Endothelial cell of umbilical vein (primary cell): Measurements from ENCODE around the gene PFDN1. TPM values are rescaled to one million over a fixed set of nuclear protein-coding genes. Genes with fewer than 3 reads are reported as not detected.

ENCODE experiments used
- BruUV-seq: library from RNA; stranded (reverse); fragments of 400-500 nt; replicated peaks from 2 replicates; lab custom pipeline; 2021; lab: Mats Ljungman, UMichigan
- CTCF ChIA-PET: fragments of 300-600, 350-600 bp; sonication (Branson Sonifier 250); formaldehyde crosslinking; loops from one replicate; lab custom pipeline; 2021; ENCODE audit warnings: antibody characterized with exemption, inconsistent platforms; lab: Charles Lee
- POLR2A ChIA-PET: fragments of 300-600, 350-600 bp; sonication (Branson Sonifier 250); formaldehyde crosslinking; loops from one replicate; lab custom pipeline; 2021; ENCODE audit warnings: antibody characterized with exemption, inconsistent platforms; lab: Charles Lee
- DNase-seq: peaks from one replicate; pipeline ENCODE4 v3.0.0-alpha.2; 2011; ENCODE audit warnings: low read depth, low spot score
- FAIRE-seq: peaks from 2 replicates; lab custom pipeline; 2011; peaks lifted over from hg19 to GRCh38; lab: Jason Lieb, UNC
- H2AFZ ChIP-seq: 2 replicates; pipeline ENCODE4 v1.6.0; 2012; ENCODE audit warnings: low read depth, low read length, control low read depth, inconsistent platforms
- H3K27ac ChIP-seq: 2 replicates; pipeline ENCODE4 v1.5.1; 2011; ENCODE audit warnings: low read depth, mild to moderate bottlenecking, control low read depth, low read length, moderate library complexity; ENCODE audit not compliant: insufficient read depth
- H3K27me3 ChIP-seq, 2 experiments: 2 replicates each; pipeline versions ENCODE4 v1.6.0 to v1.6.1; 2011; ENCODE audit warnings: low read length in 2 of 2, mixed read lengths in 1 of 2; ENCODE audit not compliant: control insufficient read depth in 2 of 2, insufficient read depth in 2 of 2
- H3K36me3 ChIP-seq, 2 experiments: 2 replicates in 1 of 2; 3 replicates in 1 of 2; pipeline ENCODE4 v1.5.1; 2011; ENCODE audit warnings: low read length in 2 of 2, mild to moderate bottlenecking in 1 of 2, moderate library complexity in 1 of 2; ENCODE audit not compliant: control insufficient read depth in 2 of 2, insufficient read depth in 2 of 2; ENCODE audit errors: extremely low read depth in 1 of 2
- H3K4me1 ChIP-seq: 3 replicates; pipeline ENCODE4 v1.5.1; 2011; ENCODE audit warnings: mild to moderate bottlenecking, low read length; ENCODE audit not compliant: control insufficient read depth, insufficient read depth; ENCODE audit errors: extremely low read depth
- H3K4me2 ChIP-seq: 2 replicates; pipeline ENCODE4 v1.6.1; 2011; ENCODE audit warnings: low read length, control low read depth, mixed read lengths; ENCODE audit not compliant: insufficient read depth
- H3K4me3 ChIP-seq, 3 experiments: fragments of 200-600 bp in 1 of 3; sonication (generic), shearing (Covaris generic) in 1 of 3; replicated peaks in 1 of 3; 2 replicates each; pipeline ENCODE4 v1.5.1; 2011 to 2016; ENCODE audit warnings: control low read depth in 3 of 3, low read length in 3 of 3, mild to moderate bottlenecking in 2 of 3, inconsistent platforms in 1 of 3, low read depth in 1 of 3, moderate library complexity in 1 of 3; ENCODE audit not compliant: insufficient read depth in 1 of 3
- H3K79me2 ChIP-seq: 2 replicates; pipeline ENCODE4 v1.6.0; 2012; ENCODE audit warnings: low read length, inconsistent platforms; ENCODE audit not compliant: control insufficient read depth, insufficient read depth
- H3K9ac ChIP-seq: replicated peaks from 2 replicates; pipeline ENCODE3; 2011; ENCODE audit warnings: low read length, control low read depth; ENCODE audit not compliant: insufficient read depth; ENCODE audit errors: extremely low read depth
- H3K9me1 ChIP-seq: replicated peaks from 3 replicates; pipeline ENCODE4 v1.6.0; 2011; ENCODE audit warnings: mild to moderate bottlenecking, low read length; ENCODE audit not compliant: control insufficient read depth, insufficient read depth; ENCODE audit errors: extremely low read depth
- H3K9me3 ChIP-seq: replicated peaks from 2 replicates; pipeline ENCODE4 v1.5.1; 2012; ENCODE audit warnings: low read length, inconsistent platforms; ENCODE audit not compliant: control insufficient read depth, insufficient read depth
- H4K20me1 ChIP-seq: replicated peaks from 2 replicates; pipeline ENCODE3; 2011; ENCODE audit warnings: mild to moderate bottlenecking, low read length; ENCODE audit not compliant: control insufficient read depth, insufficient read depth; ENCODE audit errors: extremely low read depth
- EZH2 ChIP-seq: IDR thresholded peaks from 2 replicates; pipeline ENCODE4 v1.6.1; 2012; ENCODE audit warnings: borderline replicate concordance, low read depth, mild to moderate bottlenecking, moderate library complexity, low read length, inconsistent platforms; ENCODE audit not compliant: severe bottlenecking
- FOS ChIP-seq: IDR thresholded peaks from 2 replicates; pipeline ENCODE4 v1.6.1; 2011; ENCODE audit warnings: mild to moderate bottlenecking, low read length, moderate library complexity, borderline replicate concordance; ENCODE audit not compliant: insufficient read depth
- GATA2 ChIP-seq: IDR thresholded peaks from 2 replicates; pipeline ENCODE4 v1.7.0; 2011; ENCODE audit warnings: low read depth, mild to moderate bottlenecking, moderate library complexity, mixed read lengths, low read length; ENCODE audit not compliant: insufficient read length, insufficient read depth
- JUN ChIP-seq: IDR thresholded peaks from 2 replicates; pipeline ENCODE4 v1.6.1; 2011; ENCODE audit warnings: borderline replicate concordance, low read depth; ENCODE audit not compliant: insufficient read length, insufficient read depth
- MYC ChIP-seq: IDR thresholded peaks from one replicate; pipeline ENCODE4 v1.6.1; 2011; ENCODE audit warnings: mild to moderate bottlenecking, low read depth, low read length
- POLR2A ChIP-seq: IDR thresholded peaks from 2 replicates; pipeline ENCODE4 v1.6.1; 2012; ENCODE audit warnings: low read depth, mild to moderate bottlenecking, control low read depth, low read length
- dilution Hi-C: fragments of 300-500 bp; cut with MboI; formaldehyde crosslinking; loops from one replicate; pipeline ENCODE4 v1.15.0; 2019; ENCODE audit warnings: low sequenced_read_pairs; ENCODE audit not compliant: extremely low pct_ligation_motif_present
- intact Hi-C: fragments of 100-400 bp; cut with micrococcal nuclease; formaldehyde crosslinking; loops from one replicate; pipeline ENCODE4 v1.10.0; 2022
- polyA plus RNA-seq, 4 experiments: library from polyadenylated mRNA; depleted of rRNA in 3 of 4; stranded (reverse) in 3 of 4; unstranded in 1 of 4; fragments of >200 nt; gene quantifications; 2 replicates each; pipeline versions ENCODE4 v1.2.1 to v1.2.3, GENCODE V29; 2011 to 2012; ENCODE audit warnings: missing spikeins in 1 of 4
- total RNA-seq: library from RNA; stranded (reverse); gene quantifications from 2 replicates; pipeline ENCODE4 v1.2.3, GENCODE V29; 2021
- TF ChIP-seq, protein P1 (sequence below), 2 donors: IDR thresholded peaks; 1 replicate in 1 of 2; 2 replicates in 1 of 2; pipeline ENCODE4 v1.5.1; 2011; ENCODE audit warnings: low read length in 2 of 2, mild to moderate bottlenecking in 2 of 2, moderate library complexity in 2 of 2, control low read depth in 1 of 2, inconsistent platforms in 1 of 2, low read depth in 1 of 2; ENCODE audit not compliant: insufficient read depth in 1 of 2; ENCODE audit errors: extremely low read depth in 1 of 2
- TF ChIP-seq, protein P2 (sequence below): IDR thresholded peaks from 2 replicates; pipeline ENCODE4 v1.6.1; 2011; ENCODE audit not compliant: insufficient read depth, insufficient read length

The PFDN1 gene
- total and polyA plus RNA-seq, 2 donors (not counting 3 experiments of a cell fraction or from before 2014, with no cell fraction given): 107 to 158 TPM

DNA sequence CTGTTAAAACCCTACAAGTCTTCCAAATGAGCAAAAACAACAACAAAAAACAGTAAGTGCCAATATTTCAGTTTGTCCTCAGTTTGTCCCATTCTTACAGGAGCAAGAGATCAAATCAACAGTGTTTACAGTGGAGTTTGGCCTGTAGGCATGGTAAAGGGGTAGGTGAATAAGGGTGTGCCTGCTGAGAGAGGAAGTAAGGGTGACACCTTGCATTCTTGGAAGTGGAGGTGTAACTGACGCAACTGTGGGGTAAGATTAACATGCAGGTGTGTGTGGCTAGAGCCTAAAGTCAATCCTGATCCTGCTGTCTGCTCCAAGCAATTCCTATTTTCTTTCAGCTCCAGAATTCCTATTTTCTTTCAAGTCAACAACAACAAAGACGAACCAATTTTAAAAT lies 43.4 kb downstream of the PFDN1 start:
- POLR2A ChIA-PET: no interaction called here

More for the DNA sequence above, 43.4 kb downstream of the PFDN1 start:
- BruUV-seq: no TSS peak
- Histone ChIP-seq H4K20me1 (no peaks in the 10 kb centered on the region), H3K79me2 (peaks cover 43% of the 10 kb centered on the region), H3K4me1 (peaks cover 29% of the 10 kb centered on the region), H2AFZ (no peak overlapping the region), H3K9ac (no peak overlapping the region), H3K27me3 (no peaks in the 10 kb centered on the region), H3K27ac (no peak overlapping the region), H3K9me1 (no peaks in the 10 kb centered on the region), H3K9me3 (no peaks in the 10 kb centered on the region), H3K4me3 (no peak overlapping the region), H3K4me2 (no peak overlapping the region), H3K36me3 (peaks cover 0 to 8% of the 10 kb centered on the region in 2 experiments)
- intact Hi-C loops (no loop called here), dilution Hi-C loops (no loop called here)
- FAIRE-seq (no peak), DNase-seq (no peak)
- TF ChIP-seq, protein P1, sequence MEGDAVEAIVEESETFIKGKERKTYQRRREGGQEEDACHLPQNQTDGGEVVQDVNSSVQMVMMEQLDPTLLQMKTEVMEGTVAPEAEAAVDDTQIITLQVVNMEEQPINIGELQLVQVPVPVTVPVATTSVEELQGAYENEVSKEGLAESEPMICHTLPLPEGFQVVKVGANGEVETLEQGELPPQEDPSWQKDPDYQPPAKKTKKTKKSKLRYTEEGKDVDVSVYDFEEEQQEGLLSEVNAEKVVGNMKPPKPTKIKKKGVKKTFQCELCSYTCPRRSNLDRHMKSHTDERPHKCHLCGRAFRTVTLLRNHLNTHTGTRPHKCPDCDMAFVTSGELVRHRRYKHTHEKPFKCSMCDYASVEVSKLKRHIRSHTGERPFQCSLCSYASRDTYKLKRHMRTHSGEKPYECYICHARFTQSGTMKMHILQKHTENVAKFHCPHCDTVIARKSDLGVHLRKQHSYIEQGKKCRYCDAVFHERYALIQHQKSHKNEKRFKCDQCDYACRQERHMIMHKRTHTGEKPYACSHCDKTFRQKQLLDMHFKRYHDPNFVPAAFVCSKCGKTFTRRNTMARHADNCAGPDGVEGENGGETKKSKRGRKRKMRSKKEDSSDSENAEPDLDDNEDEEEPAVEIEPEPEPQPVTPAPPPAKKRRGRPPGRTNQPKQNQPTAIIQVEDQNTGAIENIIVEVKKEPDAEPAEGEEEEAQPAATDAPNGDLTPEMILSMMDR (IDR thresholded peaks at IDR 0.05; ENCODE audit: extremely low read depth in 1 of 2, insufficient read depth in 1 of 2, low read depth in 1 of 2, low read length in 2 of 2): no peak
- no peak for TF ChIP-seq GATA2
- TF ChIP-seq FOS: no peak
- no peak for TF ChIP-seq EZH2
- no peak for TF ChIP-seq MYC
- TF ChIP-seq POLR2A: no peak
- TF ChIP-seq, protein P2, sequence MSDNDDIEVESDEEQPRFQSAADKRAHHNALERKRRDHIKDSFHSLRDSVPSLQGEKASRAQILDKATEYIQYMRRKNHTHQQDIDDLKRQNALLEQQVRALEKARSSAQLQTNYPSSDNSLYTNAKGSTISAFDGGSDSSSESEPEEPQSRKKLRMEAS: no peak
- TF ChIP-seq JUN: no peak
- CTCF ChIA-PET: interaction anchor here (5.0 to 6.1 kb wide), 2 partner anchors 14 to 86 kb away, joined by 58 to 64 read pairs; partner anchors contain the start of gene HBEGF
